H9 (cell line): ENCODE measurements around the gene TCIRG1. TPM values are rescaled to one million over a fixed set of nuclear protein-coding genes. Genes with fewer than 3 reads are reported as not detected.

Source experiments
- DNase-seq: peaks from one replicate; pipeline ENCODE4 v3.0.0-alpha.2; 2017
- H2AFZ ChIP-seq: one replicate; pipeline ENCODE4 v1.6.1; 2013; ENCODE audit warnings: mild to moderate bottlenecking, low read length, control low read depth, moderate library complexity
- H2AK5ac ChIP-seq: 2 replicates; pipeline ENCODE4 v1.6.1; 2013; ENCODE audit warnings: low read length, control low read depth, mixed read lengths; ENCODE audit not compliant: insufficient read length
- H2BK120ac ChIP-seq: one replicate; pipeline ENCODE4 v1.6.1; 2013; ENCODE audit warnings: low read depth, mild to moderate bottlenecking, low read length, control low read depth, inconsistent platforms; ENCODE audit not compliant: poor library complexity, severe bottlenecking
- H2BK12ac ChIP-seq: 2 replicates; pipeline ENCODE4 v1.6.1; 2013; ENCODE audit warnings: low read length, control low read depth, mixed read lengths, low read depth; ENCODE audit not compliant: insufficient read length
- H2BK15ac ChIP-seq: 2 replicates; pipeline ENCODE4 v1.6.1; 2013; ENCODE audit warnings: low read depth, low read length, control low read depth
- H2BK20ac ChIP-seq: one replicate; pipeline ENCODE4 v1.6.1; 2013; ENCODE audit warnings: low read depth, mild to moderate bottlenecking, low read length, control low read depth, inconsistent platforms; ENCODE audit not compliant: poor library complexity, severe bottlenecking
- H2BK5ac ChIP-seq: 2 replicates; pipeline ENCODE4 v1.6.1; 2013; ENCODE audit warnings: low read length, control low read depth, mixed read lengths; ENCODE audit not compliant: insufficient read length
- H3K14ac ChIP-seq: 2 replicates; pipeline ENCODE4 v1.6.1; 2013; ENCODE audit warnings: low read length, control low read depth; ENCODE audit not compliant: insufficient read depth
- H3K18ac ChIP-seq: 2 replicates; pipeline ENCODE4 v1.6.1; 2013; ENCODE audit warnings: low read depth, mild to moderate bottlenecking, mixed read lengths, low read length, control low read depth; ENCODE audit not compliant: insufficient read length
- H3K23ac ChIP-seq: 2 replicates; pipeline ENCODE4 v1.6.1; 2013; ENCODE audit warnings: low read length, control low read depth, mixed read lengths, low read depth; ENCODE audit not compliant: insufficient read length
- H3K23me2 ChIP-seq: 2 replicates; pipeline ENCODE4 v1.6.1; 2013; ENCODE audit warnings: low read depth, mild to moderate bottlenecking, mixed read lengths, low read length, control low read depth; ENCODE audit not compliant: insufficient read length, poor library complexity, severe bottlenecking
- H3K27ac ChIP-seq: 2 replicates; pipeline ENCODE4 v1.5.1; 2013; ENCODE audit warnings: low read length, control low read depth, mixed read lengths, low read depth; ENCODE audit not compliant: insufficient read length
- H3K27me3 ChIP-seq: 2 replicates; pipeline ENCODE4 v1.6.1; 2013; ENCODE audit warnings: low read length, control low read depth, inconsistent platforms; ENCODE audit not compliant: insufficient read depth
- H3K4ac ChIP-seq: 2 replicates; pipeline ENCODE4 v1.6.1; 2013; ENCODE audit warnings: low read depth, mild to moderate bottlenecking, control low read depth, inconsistent platforms, low read length, moderate library complexity
- H3K4me1 ChIP-seq: 2 replicates; pipeline ENCODE4 v1.6.1; 2013; ENCODE audit warnings: low read length, control low read depth, inconsistent platforms; ENCODE audit not compliant: insufficient read depth
- H3K4me2 ChIP-seq: 2 replicates; pipeline ENCODE4 v1.6.1; 2013; ENCODE audit warnings: low read length, control low read depth, mixed read lengths; ENCODE audit not compliant: insufficient read length, insufficient read depth
- H3K56ac ChIP-seq: 2 replicates; pipeline ENCODE4 v1.6.1; 2013; ENCODE audit warnings: low read depth, mild to moderate bottlenecking, mixed read lengths, low read length, control low read depth; ENCODE audit not compliant: insufficient read length
- H3K79me1 ChIP-seq: 2 replicates; pipeline ENCODE4 v1.6.1; 2013; ENCODE audit warnings: low read depth, mild to moderate bottlenecking, moderate library complexity, low read length, control low read depth, inconsistent platforms; ENCODE audit not compliant: insufficient read depth, poor library complexity, severe bottlenecking
- H3K79me2 ChIP-seq: 2 replicates; pipeline ENCODE4 v1.6.1; 2013; ENCODE audit warnings: low read length, control low read depth, inconsistent platforms; ENCODE audit not compliant: insufficient read depth
- H3K9ac ChIP-seq: 2 replicates; pipeline ENCODE4 v1.6.1; 2013; ENCODE audit warnings: low read length, control low read depth, mixed read lengths; ENCODE audit not compliant: insufficient read length; ENCODE audit errors: extremely low read depth
- H3K9me3 ChIP-seq: one replicate; pipeline ENCODE4 v1.6.1; 2013; ENCODE audit warnings: low read depth, low read length, inconsistent platforms; ENCODE audit not compliant: control insufficient read depth
- H3T11ph ChIP-seq: one replicate; pipeline ENCODE4 v1.6.1; 2013; ENCODE audit warnings: mild to moderate bottlenecking, low read length, control low read depth, inconsistent platforms
- H4K20me1 ChIP-seq: one replicate; pipeline ENCODE4 v1.6.1; 2013; ENCODE audit not compliant: control insufficient read depth, insufficient read length, insufficient read depth
- H4K5ac ChIP-seq: 2 replicates; pipeline ENCODE4 v1.6.1; 2013; ENCODE audit warnings: low read depth, mild to moderate bottlenecking, mixed read lengths, low read length, control low read depth; ENCODE audit not compliant: insufficient read length
- H4K8ac ChIP-seq: replicated peaks from 2 replicates; pipeline ENCODE4 v1.6.1; 2013; ENCODE audit warnings: low read length, control low read depth, mixed read lengths, low read depth; ENCODE audit not compliant: insufficient read length
- H4K91ac ChIP-seq: 2 replicates; pipeline ENCODE4 v1.6.1; 2013; ENCODE audit warnings: low read depth, mild to moderate bottlenecking, moderate library complexity, mixed read lengths, low read length, control low read depth; ENCODE audit not compliant: insufficient read length
- H3K27ac Mint-ChIP-seq, 3 experiments: 2 replicates in 2 of 3; 3 replicates in 1 of 3; pipeline ENCODE4 v1.8.0; 2020 to 2021; ENCODE audit warnings: mixed read lengths in 3 of 3, mild to moderate bottlenecking in 1 of 3, moderate library complexity in 1 of 3
- H3K27me3 Mint-ChIP-seq: 2 replicates; pipeline ENCODE4 v1.8.0; 2021; ENCODE audit warnings: low read depth, mild to moderate bottlenecking, moderate library complexity, mixed read lengths
- H3K36me3 Mint-ChIP-seq, 3 experiments: 2 replicates in 2 of 3; 3 replicates in 1 of 3; pipeline ENCODE4 v1.8.0; 2020 to 2021; ENCODE audit warnings: low read depth in 3 of 3, mixed read lengths in 3 of 3; ENCODE audit not compliant: insufficient read depth in 1 of 3
- H3K4me1 Mint-ChIP-seq, 2 experiments: 2 replicates each; pipeline ENCODE4 v1.8.0; 2020; ENCODE audit warnings: mixed read lengths in 2 of 2
- H3K4me3 Mint-ChIP-seq, 2 experiments: 2 replicates in 1 of 2; 3 replicates in 1 of 2; pipeline ENCODE4 v1.8.0; 2020 to 2021; ENCODE audit warnings: mild to moderate bottlenecking in 2 of 2, mixed read lengths in 2 of 2, moderate library complexity in 1 of 2
- H3K9me3 Mint-ChIP-seq, 2 experiments: 2 replicates in 1 of 2; 3 replicates in 1 of 2; pipeline ENCODE4 v1.8.0; 2020; ENCODE audit warnings: mild to moderate bottlenecking in 2 of 2, mixed read lengths in 2 of 2, moderate library complexity in 1 of 2
- CTCF ChIP-seq: fragments of 200-600 bp; sonication (generic); conservative IDR thresholded peaks from 3 replicates; pipeline ENCODE4 v1.8.0; 2021; ENCODE audit warnings: antibody characterized with exemption, mild to moderate bottlenecking
- WGBS: extraction: QIAGEN DNeasy Blood & Tissue Kit; methylation state at CpG from one replicate; pipeline ENCODE4 v1.1.7; 2013; ENCODE audit warnings: missing lambda C conversion rate, low lambda C conversion rate, mixed read lengths; ENCODE audit not compliant: insufficient read length; ENCODE audit errors: extremely low coverage; 5-methylcytosine and 5-hydroxymethylcytosine counted together
- total RNA-seq: library from RNA; stranded (reverse); gene quantifications from 2 replicates; pipeline ENCODE4 v1.2.1, GENCODE V29; 2021

TCIRG1 gene
- total RNA-seq, 1 experiment from 2014 or later: 24.4 TPM

DNA sequence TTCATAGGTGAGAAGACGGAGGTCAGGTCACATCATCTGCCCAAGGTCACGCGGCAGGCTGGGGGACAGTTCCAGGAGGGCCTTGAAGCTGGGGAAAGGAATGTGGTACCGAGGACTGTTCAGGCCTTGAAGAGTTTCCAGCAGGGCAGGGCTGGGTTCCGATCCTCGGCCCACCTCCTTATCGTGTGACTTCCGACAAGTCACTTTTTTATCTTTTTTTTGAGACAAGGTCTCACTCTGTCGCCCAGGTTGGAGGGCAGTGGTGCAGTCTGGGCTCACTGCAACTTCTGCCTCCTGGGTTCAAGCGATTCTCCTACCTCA lies 7.7 kb upstream of the TCIRG1 start:
- no peak overlapping the region for H2BK120ac ChIP-seq
- no peak overlapping the region for H3K27ac ChIP-seq
- no peaks in the 10 kb centered on the region for H3K27me3 ChIP-seq
- peak overlapping the region in 2 of 3 experiments; percentile 57 to 83; a peak in 1 of 7 replicates for H3K27ac Mint-ChIP-seq
- H3K27me3 Mint-ChIP-seq: no peaks in the 10 kb centered on the region
- no peak overlapping the region for H3T11ph ChIP-seq
- no peak overlapping the region for H4K91ac ChIP-seq
- H4K20me1 ChIP-seq: no peaks in the 10 kb centered on the region
- no peak overlapping the region for H4K8ac ChIP-seq
- H2AK5ac ChIP-seq: no peak overlapping the region
- no peak overlapping the region for H3K4ac ChIP-seq
- no peak overlapping the region for H2BK5ac ChIP-seq
- H3K23me2 ChIP-seq: peaks cover 8% of the 10 kb centered on the region
- H2BK20ac ChIP-seq: no peak overlapping the region
- H3K4me2 ChIP-seq: peak overlapping the region; percentile 27
- peaks cover 22 to 24% of the 10 kb centered on the region in 2 experiments for H3K4me1 Mint-ChIP-seq
- no peak overlapping the region for H3K14ac ChIP-seq
- no peak overlapping the region for H3K56ac ChIP-seq
- H2BK15ac ChIP-seq: no peak overlapping the region
- no peak overlapping the region for H2AFZ ChIP-seq
- no peak overlapping the region for H3K23ac ChIP-seq
- H3K9ac ChIP-seq: peak overlapping the region; percentile 70
- no peaks in the 10 kb centered on the region; the same call in 1 of the 2 replicates for H3K4me1 ChIP-seq
- peaks cover 5% of the 10 kb centered on the region for H3K79me1 ChIP-seq
- peak overlapping the region; percentile 94 to 96 for H3K4me3 Mint-ChIP-seq
- H3K9me3 ChIP-seq: no peaks in the 10 kb centered on the region
- H4K5ac ChIP-seq: no peak overlapping the region
- peaks cover 13 to 36% (median 26%) of the 10 kb centered on the region in 3 experiments; a peak in 6 of 7 replicates for H3K36me3 Mint-ChIP-seq
- no peak overlapping the region for H3K18ac ChIP-seq
- no CpG with 5 or more reads among the region's 10 CpGs for WGBS
- TF ChIP-seq CTCF: no peak
- no peak for DNase-seq
- no peak overlapping the region for H2BK12ac ChIP-seq
- H3K79me2 ChIP-seq: no peaks in the 10 kb centered on the region
- no peaks in the 10 kb centered on the region for H3K9me3 Mint-ChIP-seq
